Mucosa of rectum (tissue), 2 donors: Measurements from ENCODE around the gene PPP1R18.
"Not testable (repeated sequence)": the region's sequence is repeated elsewhere in the genome, so short reads cannot be mapped to it uniquely, and the experiment has no call there.

Source experiments
- H3K27ac ChIP-seq, 2 donors: one replicate each; pipeline ENCODE4 v1.7.0; 2013; ENCODE audit warnings: inconsistent platforms in 2 of 2, low read depth in 2 of 2, low read length in 2 of 2
- H3K27me3 ChIP-seq, 2 donors: one replicate each; pipeline ENCODE4 v1.7.0; 2013; ENCODE audit warnings: low read length in 2 of 2; ENCODE audit not compliant: control insufficient read depth in 2 of 2, insufficient read depth in 2 of 2
- H3K36me3 ChIP-seq, 2 donors: one replicate each; pipeline ENCODE4 v1.7.0; 2013; ENCODE audit warnings: low read length in 2 of 2; ENCODE audit not compliant: control insufficient read depth in 2 of 2, insufficient read depth in 2 of 2
- H3K4me1 ChIP-seq, 2 donors: one replicate each; pipeline ENCODE4 v1.7.0; 2013; ENCODE audit warnings: low read length in 2 of 2, mild to moderate bottlenecking in 1 of 2; ENCODE audit not compliant: control insufficient read depth in 2 of 2, insufficient read depth in 2 of 2
- H3K4me3 ChIP-seq, 2 donors: one replicate each; pipeline ENCODE4 v1.7.0; 2013; ENCODE audit warnings: low read length in 2 of 2
- H3K9ac ChIP-seq, 2 donors: one replicate each; pipeline ENCODE4 v1.7.0; 2013; ENCODE audit warnings: low read length in 2 of 2, low read depth in 1 of 2, mild to moderate bottlenecking in 1 of 2
- H3K9me3 ChIP-seq, 2 donors: one replicate each; pipeline ENCODE4 v1.7.0; 2013; ENCODE audit warnings: low read length in 2 of 2; ENCODE audit not compliant: control insufficient read depth in 2 of 2
- donor health status: healthy.
- donor health status: Normal muscosa, but diverticular disease.

Gene PPP1R18

DNA sequence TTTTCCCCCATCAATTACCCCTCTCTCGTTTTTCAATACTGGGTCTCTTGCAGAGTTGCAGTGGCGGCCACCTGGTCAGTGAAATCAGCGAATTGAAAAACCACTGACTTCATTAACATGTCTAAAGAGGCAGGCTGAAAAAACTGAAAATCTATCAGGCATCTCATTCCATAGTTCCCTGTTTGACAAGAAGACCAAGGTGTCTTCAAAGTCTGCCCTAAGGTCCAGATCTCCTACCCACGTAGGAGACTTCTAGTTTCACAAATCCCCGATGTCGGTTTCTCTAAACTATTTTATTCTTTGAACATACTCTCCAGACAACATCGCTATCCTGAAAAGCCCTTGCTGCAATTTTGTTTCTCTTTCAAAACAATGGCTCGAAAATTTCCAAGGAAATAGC lies 32.9 kb upstream of the PPP1R18 start:
- H3K27me3 ChIP-seq, result no peaks in the 10 kb centered on the region
- H3K27ac ChIP-seq, result peak overlapping the region; percentile 85 to 95
- peaks cover 17 to 31% of the 10 kb centered on the region in 2 donors for H3K4me1 ChIP-seq
- H3K36me3 ChIP-seq, result peaks cover 15 to 19% of the 10 kb centered on the region in 2 donors
- peak overlapping the region; percentile 87 to 96 for H3K4me3 ChIP-seq
- H3K9ac ChIP-seq, result peak overlapping the region; percentile 71 to 87
- H3K9me3 ChIP-seq, result no peaks in the 10 kb centered on the region

DNA sequence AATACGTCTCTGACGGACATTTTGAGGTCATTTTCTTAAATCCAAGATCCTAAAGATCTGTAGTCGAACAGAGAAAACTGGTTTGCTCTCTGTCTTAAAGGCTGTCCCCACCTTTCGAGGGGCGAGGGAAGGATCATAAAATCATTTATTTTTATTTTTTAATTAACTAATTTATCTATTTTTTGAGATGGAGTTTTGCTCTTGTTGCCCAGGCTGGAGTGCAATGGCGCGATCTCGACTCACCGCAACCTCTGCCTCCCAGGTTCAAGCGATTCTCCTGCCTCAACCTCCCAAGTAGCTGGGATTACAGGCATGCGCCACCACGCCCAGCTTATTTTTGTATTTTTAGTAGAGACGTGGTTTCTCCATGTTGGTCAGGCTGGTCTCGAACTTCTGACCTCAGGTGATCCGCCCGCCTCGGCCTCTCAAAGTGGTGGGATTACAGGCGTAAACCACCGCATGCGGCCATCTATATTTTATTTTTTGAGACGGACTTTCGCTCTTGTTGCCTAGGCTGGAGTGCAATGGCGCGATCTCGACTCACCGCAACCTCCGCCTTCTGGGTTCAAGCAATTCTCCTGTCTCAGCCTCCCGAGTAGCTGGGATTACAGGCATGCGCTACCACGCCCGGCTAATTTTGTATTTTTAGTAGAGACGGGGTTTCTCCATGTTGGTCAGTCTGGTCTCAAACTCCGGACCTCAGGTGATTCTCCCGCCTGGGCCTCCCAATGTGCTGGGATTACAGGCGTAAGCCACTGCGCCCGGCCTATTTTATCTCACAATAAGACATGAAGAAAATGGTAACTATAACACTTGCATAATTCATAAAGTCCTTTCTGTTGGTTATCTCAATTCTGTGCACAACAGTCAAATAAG lies 31.6 kb upstream of the PPP1R18 start:
- H3K27ac ChIP-seq, result peak overlapping the region; percentile 91 to 93
- peak overlapping the region; percentile 72 to 78 for H3K9ac ChIP-seq
- not testable (repeated sequence) for H3K27me3 ChIP-seq, H3K9me3 ChIP-seq
- peak overlapping the region; percentile 76 to 89 for H3K4me3 ChIP-seq
- peaks cover 4 to 14% of the 10 kb centered on the region in 2 donors for H3K36me3 ChIP-seq
- peaks cover 17 to 28% of the 10 kb centered on the region in 2 donors for H3K4me1 ChIP-seq

DNA sequence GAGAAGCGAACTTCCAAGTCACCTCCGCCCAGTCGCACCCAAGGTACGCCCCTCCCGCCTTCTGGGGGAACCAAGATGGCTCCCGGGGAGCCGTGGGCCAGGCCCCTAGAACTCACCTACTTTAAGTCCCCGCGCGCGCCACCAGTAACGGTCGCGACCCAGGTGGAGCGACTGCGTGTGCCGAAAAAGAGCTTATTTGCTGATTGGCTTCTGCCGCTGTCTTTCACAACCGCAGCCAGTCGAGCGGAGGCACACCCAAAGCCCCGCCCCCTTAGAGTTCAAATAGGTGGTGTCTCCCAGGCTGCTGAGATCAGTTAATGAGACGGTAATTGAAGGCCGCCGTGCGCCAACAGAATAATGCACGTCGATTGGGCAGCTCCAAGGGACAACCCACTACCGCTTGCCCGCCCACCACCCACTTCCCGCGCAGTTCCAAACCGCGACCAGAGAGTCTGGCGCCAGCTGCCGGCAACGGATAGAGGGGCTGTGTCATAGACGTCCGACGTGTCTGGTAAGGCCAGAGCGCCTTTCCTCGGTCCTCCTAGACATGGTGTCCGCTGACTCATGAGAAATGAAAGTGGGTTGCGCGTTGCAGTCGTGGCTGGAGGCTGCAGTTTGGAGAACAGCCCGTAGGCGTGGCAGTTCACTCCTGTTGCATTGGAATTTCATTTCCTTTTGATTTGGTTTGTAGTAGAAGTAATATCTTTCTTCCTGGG lies 30.8 kb upstream of the PPP1R18 start, which contains the start of gene MDC1:
Gene MDC1, minus strand, starts transcription at position 153 of the 716 bp plus-strand sequence. CDS start 2,106 bp downstream, outside the sequence.
- Histone ChIP-seq H3K9ac (peak within 1 kb of the TSS; percentile 72 to 82), H3K9me3 (no peaks in the 10 kb centered on the region), H3K27me3 (no peaks in the 10 kb centered on the region), H3K4me1 (peaks cover 10 to 25% of the 10 kb centered on the region in 2 donors), H3K27ac (peak within 1 kb of the TSS; percentile 91 to 93), H3K36me3 (peaks cover 8 to 14% of the 10 kb centered on the region in 2 donors), H3K4me3 (peak within 1 kb of the TSS; percentile 76 to 89)

DNA sequence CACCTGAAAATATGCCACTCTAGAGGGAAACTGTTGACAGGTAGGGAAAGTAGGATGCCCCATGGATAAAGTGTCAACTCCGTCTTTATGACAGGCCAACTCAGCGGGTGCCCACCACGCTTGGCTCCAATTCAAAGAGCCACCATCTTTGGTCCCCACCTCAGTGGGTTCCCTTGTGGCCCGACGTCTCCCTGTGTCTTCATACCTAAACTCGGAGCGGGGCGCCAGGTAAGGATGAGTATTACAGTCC lies 30.4 kb upstream of the PPP1R18 start:
- H3K27me3 ChIP-seq, result no peaks in the 10 kb centered on the region
- H3K27ac ChIP-seq, result peak overlapping the region; percentile 84 to 91
- H3K4me3 ChIP-seq, result peak overlapping the region; percentile 76 to 89
- H3K36me3 ChIP-seq, result peaks cover 13 to 18% of the 10 kb centered on the region in 2 donors
- peak overlapping the region; percentile 72 to 82 for H3K9ac ChIP-seq
- no peaks in the 10 kb centered on the region for H3K9me3 ChIP-seq
- H3K4me1 ChIP-seq, result peaks cover 7 to 24% of the 10 kb centered on the region in 2 donors

- Histone ChIP-seq H3K27me3 (no peaks in the 10 kb centered on the region), H3K9ac (no peak overlapping the region), H3K36me3 (peaks cover 17 to 27% of the 10 kb centered on the region in 2 donors), H3K27ac (no peak overlapping the region), H3K4me1 (peaks cover 5 to 15% of the 10 kb centered on the region in 2 donors), H3K9me3 (no peaks in the 10 kb centered on the region), H3K4me3 (no peak overlapping the region)
Observed at GRCh38 chr6:30714263-30714662, 27.8 kb upstream of the PPP1R18 start.

DNA sequence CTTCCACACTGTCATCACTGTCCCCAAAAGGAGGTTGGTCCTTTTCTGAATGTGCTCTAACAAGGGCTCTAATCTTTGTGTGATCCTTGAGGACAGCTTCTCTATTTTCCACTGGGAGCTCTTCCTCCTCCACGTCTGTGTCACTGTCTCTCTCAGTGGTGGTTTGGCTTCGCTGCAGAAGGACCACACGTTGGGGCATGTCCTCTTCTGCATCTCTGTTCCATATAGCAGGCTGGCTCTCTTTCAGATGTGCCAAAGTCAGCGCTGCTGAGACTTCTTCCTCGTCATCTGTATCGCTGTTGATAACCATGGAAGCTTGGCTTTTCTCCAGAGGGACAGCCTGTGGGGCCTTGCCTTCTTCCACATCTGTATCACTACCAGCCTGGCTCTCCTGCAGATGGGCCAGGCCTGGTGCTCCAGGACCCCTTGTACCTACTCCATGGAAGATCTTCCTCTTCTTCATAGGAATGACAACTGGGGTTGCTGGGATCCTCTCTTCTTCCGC lies 26.0 kb upstream of the PPP1R18 start:
- peaks cover 5 to 8% of the 10 kb centered on the region in 2 donors for H3K4me1 ChIP-seq
- no peak overlapping the region for H3K9ac ChIP-seq
- no peaks in the 10 kb centered on the region for H3K27me3 ChIP-seq
- peaks cover 17 to 34% of the 10 kb centered on the region in 2 donors for H3K36me3 ChIP-seq
- H3K9me3 ChIP-seq, result no peaks in the 10 kb centered on the region
- no peak overlapping the region for H3K4me3 ChIP-seq
- H3K27ac ChIP-seq, result no peak overlapping the region

DNA sequence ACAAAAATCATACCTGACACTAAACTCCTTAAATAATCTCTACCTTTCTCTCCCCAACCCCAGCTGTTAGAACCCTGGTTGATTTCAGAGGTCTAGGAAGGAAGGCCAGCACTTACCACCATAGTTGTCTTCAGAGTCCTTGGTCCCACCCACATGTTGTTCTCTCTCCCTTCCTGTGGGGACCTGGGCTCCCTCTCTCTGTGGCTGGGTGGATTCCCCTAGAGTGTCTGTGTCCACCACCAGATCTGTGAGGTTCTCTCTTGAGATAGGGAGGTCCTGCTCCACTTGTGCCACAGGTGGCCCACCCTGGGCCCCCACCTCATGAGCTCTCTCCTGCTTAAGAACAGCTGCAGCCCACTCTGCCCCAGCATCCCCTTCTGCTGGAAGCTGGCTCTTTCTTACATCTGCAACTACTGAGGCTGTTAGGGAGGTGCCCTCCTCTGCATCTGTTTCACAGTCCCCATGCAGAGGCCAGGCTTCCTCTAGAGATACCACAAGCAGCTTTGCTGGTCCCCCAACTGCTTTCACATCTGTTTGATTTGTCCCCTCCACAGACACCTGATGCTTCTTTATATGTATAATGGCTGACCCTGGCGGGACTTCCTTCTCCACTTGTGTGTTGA lies 25.4 kb upstream of the PPP1R18 start:
- H3K27me3 ChIP-seq, result no peaks in the 10 kb centered on the region
- no peak overlapping the region for H3K9ac ChIP-seq
- H3K27ac ChIP-seq, result no peak overlapping the region
- H3K4me1 ChIP-seq, result peaks cover 4 to 6% of the 10 kb centered on the region in 2 donors
- no peak overlapping the region for H3K4me3 ChIP-seq
- H3K9me3 ChIP-seq, result no peaks in the 10 kb centered on the region
- H3K36me3 ChIP-seq, result peaks cover 20 to 37% of the 10 kb centered on the region in 2 donors

DNA sequence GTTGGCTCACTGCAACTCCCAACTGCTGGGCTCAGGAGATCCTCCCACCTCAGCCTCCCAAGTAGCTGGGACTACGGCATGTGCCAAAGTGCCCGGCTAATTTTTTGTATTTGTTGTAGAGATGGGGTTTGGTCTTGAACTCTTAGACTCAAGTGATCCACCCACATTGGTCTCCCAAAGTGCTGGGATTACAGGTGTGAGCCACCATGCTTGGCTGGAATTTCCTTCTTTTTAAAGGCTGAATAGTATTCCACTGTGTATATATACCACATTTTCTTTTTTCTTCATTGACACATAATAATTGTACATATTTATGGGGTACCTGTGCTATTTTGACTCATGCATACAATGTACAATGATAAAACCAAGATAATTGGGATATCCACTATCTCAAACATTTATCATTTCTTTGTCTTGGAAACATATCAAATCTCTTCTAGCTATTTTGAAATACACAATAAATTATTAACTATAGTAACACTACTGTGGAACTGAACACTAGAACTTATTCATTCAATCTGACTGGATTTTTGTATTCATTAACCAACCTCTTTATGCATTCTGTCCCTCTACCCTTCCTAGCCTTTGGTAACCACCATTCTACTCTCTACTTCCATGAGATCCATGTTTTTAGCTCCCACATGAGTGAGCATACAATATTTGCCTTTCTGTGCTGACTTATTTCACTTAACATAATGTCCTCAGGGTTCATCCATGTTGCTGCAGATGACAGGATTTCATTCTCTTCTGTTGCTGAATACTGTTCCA lies 22.8 kb upstream of the PPP1R18 start:
- Histone ChIP-seq H3K4me3 (no peak overlapping the region), H3K27ac (no peak overlapping the region), H3K9me3 (no peaks in the 10 kb centered on the region), H3K4me1 (no peaks in the 10 kb centered on the region), H3K27me3 (no peaks in the 10 kb centered on the region), H3K36me3 (peaks cover 20 to 37% of the 10 kb centered on the region in 2 donors), H3K9ac (no peak overlapping the region)

DNA sequence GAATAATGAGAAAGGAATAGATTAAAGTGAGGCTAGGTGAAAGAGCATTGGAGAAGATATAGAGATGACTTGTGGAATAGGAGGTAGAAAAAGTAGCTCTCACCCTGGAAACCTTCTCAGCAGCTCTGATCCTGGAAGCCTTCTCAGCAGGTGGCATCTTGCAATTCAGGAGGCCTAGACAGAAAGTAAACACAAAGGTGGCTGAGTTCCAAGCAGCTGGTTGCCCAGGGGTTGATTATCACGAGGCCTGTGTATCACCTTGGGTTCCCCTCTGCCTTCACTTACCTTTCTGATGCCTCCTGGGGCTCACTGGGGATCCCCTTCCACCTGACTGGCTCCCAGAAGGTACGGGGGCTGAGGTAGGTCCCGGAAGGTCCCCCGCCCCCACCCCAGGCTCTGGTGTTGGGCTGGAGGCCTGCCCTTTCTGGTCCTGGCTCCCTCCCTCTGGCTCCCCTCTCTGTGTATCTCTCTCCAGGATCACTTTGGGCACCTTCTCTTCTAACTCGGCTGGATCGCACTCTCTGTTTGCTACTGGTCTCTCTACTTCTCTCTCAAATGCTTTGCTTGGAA lies 20.9 kb upstream of the PPP1R18 start:
- Histone ChIP-seq H3K4me3 (no peak overlapping the region), H3K4me1 (no peaks in the 10 kb centered on the region), H3K27me3 (no peaks in the 10 kb centered on the region), H3K36me3 (peaks cover 19 to 32% of the 10 kb centered on the region in 2 donors), H3K9me3 (no peaks in the 10 kb centered on the region), H3K27ac (no peak overlapping the region), H3K9ac (no peak overlapping the region)
